Glomerular visceral epithelial cell (primary cell): ENCODE results near the gene CHCHD6.

ENCODE experiments used
- DNase-seq: peaks from one replicate; pipeline ENCODE4 v3.0.0-alpha.2; 2016; ENCODE audit errors: extremely low spot score

The CHCHD6 gene

GRCh38 chr3:126743350-126743749 is 39.3 kb downstream of the CHCHD6 start:
- DNase-seq = no peak

DNA sequence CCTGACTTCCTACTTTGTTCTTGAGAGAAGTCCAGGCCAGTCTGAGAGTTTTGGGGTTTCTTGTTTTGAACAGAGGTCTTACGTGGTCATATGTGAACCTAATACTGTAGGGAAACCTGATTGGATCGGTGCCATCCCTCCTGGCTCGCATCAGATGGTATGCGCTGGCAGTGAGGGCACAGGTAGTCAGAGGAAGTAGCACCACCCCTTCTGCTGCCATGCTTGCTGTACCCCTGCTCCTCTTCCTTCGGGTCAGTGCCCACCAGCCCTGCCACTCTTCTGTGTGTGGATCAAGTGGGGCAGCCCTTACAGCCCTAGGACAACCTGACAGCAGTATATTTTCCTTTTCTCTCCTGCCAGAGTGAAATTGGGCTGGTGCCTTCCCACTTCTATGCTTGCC is 39.7 kb downstream of the CHCHD6 start:
- DNase-seq = no peak

DNA sequence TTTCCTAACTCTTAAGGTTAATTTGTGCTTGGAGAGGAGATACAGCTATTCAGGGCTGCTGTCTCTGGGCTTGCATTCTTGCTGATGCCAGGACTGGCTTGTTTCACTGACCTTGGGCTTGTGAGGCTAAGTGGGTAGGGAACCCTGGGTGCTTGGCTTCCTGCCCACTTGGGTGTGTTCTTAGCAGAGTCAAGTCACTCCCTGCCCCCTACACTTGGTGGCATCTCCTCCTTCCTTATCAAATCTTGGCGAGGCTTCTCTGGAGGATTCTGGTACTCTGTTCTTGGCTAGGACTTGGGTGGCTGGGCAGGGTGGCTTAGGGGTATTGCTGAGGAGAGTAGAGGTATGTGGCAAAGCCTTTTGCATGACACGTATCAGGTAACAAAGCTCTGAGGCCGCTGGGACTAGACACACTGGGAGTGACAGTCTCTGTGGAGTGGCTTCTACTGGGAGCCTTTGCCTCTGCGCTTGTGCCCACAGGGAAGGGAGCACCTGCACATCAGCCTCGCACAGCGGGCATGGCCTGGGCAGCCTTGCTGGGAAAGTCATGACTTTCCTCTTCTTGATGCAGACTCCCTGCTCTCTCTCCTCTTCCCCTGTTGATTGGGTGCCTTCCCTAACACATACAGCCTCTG is 41.8 kb downstream of the CHCHD6 start:
- DNase-seq = peak; percentile 7

DNA sequence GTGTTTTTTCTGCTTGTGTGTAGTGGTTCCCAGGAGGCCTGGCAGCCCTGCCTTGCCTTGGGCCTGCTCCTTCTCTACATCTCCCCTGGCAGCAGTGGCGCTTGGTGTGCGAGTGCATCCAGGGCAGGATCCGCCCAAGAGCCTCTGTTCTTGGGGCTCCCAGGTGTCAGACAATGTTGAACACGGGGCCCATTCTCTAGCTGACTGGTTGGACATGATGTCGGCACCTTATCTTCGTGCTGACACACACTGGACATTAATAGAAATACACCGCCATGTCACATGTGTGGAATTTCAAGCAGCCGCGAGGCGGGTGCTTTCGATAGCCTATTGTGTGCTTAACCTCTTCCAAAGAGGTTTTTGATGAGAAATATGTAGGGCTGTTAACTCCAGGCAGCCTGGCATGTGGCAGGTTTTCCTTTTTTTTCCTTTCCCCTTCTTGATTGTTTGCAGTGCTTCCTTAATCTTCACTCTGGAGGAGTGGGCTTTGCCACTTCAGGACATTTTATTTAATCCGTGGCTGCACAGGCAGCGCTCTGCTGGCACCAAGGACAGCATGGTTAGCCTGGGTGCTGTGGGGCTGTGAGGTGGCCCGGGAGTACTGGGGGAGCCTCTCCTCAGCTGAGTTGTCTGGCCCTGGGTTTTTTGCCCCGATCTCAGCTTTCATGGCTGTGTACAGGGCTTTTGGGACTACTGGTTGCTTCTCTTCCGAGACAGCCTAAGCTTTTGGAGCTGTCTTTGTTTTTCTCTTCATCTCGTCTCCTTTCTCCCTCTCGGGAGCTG is 42.5 kb downstream of the CHCHD6 start:
- peak; percentile 12 for DNase-seq

GRCh38 chr3:126747768-126748167 is 43.7 kb downstream of the CHCHD6 start:
- DNase-seq = no peak

DNA sequence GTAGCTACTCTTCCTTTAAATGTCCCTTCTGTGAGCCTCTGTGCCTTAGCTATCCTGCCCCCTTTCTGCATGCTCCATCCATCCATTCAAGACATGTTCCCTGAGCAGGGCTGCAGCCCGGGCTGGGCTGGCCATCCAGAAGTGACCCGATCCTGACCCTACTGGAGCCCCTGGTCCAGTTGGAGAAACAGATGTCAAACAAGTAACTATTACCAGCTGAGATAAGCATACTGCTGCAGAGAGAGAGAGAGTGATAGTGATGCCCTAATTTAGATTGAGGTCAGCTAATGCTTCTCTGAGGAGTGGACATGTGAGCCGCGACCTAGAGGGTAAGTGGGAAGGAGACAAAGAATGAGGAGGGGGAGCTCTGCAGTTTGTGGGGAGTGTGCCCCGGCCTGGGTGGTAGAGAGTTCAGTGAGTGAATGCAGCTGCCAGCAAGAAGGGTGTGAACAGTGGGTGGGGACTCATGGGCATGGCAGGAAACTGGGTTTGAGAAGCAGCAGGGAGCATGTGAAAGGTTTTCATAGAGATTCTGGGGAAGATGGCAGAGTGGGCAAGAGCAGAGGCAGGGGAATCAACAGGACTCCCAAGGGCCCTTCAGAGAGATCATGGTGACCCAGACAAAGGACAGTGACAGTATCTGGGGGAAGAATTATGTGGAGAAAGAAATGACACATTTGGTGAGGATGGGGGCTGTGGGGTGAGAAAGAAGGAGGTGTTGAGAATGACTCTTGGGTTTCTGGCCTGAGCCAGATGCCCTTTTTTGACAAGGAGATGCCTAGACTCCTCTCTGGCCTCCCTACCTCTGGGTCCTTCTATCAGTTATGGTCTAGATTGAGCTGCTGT is 44.9 kb downstream of the CHCHD6 start:
- DNase-seq = no peak

GRCh38 chr3:126749547-126749875 is 45.5 kb downstream of the CHCHD6 start:
- DNase-seq = no peak

DNA sequence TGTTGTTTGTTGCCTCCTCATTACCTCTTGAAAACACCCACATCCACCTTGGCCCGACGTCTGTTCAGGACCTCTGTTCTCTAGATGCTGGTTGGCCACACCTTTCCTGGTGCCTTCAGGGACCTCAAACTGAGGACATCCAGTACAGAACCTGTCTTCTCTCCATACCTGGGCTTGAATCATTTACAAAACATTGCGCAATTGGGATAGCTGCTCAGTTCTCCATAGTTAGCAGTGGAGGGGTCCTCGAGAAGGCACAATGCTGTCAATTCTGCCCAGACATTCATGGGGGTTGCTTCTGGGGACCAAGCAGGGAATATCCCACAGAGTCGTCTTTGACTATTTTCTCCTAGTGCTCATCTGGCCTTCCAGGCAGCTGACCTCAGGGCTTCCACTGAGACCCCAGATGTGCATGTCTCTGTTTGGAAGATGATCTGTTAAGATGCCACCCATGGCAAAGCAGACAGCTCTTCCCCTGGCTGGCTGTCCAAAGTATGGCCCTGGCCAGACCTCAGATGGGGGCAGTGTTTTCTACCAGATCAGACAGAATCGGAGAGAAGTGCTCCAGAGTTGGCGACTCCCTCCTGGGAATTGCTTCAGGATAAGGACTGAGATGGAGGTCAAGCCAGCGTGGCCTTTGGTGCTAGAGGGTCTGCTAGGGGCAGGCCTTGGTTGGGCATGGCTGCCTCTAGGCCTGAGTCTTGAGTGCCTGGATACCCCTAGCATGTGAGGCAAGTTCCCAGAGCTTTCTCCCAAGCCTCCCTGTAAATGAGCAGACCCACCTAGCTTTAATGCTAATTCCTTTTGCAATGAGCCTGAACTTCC is 46.1 kb downstream of the CHCHD6 start:
- no peak for DNase-seq

DNA sequence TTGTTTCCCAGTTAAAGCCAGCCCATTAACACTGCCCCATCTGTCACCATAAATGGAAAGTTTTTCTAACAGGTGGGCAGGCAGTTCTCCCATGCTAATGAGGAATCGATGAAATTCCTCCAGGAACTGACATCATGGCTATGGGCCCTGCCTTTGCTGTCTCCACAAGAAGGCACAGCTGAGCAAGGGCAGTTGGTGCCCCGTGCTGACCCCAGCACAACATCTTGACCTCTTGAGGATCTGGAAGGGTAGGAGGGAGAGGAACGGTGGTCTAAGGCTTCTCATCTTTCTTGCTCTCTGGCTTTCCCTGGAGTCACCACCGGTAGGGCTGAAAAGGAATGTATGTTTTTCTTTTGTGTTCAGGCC is 46.7 kb downstream of the CHCHD6 start:
- DNase-seq = no peak

GRCh38 chr3:126751611-126752302 is 47.7 kb downstream of the CHCHD6 start:
- no peak for DNase-seq

DNA sequence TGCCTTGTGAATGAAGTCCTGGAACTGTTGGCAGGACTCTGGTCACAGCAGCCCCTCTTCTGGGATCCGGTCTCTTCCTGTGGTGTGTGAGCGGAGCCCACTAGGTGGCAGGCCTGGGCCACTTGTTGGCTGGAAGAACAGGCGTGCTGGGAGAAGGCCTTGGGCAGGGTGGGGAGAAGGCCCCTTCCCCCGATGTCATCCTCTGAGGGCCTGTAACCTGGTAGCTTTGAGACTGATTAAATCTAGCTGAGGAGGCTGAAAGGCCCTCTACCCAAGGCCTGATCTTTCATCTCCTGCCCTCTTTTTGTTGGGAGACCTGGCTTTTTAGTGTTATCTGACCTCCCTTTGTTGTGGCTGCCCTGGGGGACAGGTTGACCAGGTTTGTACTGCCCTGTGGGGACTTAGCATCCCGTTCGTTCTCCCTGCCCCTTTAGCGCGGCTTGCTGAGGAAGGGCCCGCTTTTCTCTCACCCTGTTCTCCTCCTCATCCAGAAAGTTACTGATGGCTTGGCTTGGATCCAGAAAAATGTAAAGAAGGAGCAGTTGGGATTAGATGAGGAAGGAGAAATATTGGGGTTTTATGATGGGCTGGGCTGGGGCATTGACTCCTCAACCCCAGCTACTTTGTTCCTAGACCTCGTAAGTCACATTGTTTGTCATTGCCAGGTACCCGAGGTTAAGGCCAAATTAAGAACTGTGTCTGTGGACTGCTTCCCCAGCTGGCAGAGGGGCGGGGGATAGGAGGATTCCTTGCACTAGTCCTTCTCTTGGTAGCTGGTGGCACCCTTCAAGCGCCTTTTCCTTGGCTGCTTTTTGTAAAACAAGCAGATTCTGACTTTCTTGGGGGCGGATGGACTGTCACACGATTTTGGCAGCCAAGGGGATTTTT is 48.5 kb downstream of the CHCHD6 start:
- DNase-seq = peak; percentile 65

DNA sequence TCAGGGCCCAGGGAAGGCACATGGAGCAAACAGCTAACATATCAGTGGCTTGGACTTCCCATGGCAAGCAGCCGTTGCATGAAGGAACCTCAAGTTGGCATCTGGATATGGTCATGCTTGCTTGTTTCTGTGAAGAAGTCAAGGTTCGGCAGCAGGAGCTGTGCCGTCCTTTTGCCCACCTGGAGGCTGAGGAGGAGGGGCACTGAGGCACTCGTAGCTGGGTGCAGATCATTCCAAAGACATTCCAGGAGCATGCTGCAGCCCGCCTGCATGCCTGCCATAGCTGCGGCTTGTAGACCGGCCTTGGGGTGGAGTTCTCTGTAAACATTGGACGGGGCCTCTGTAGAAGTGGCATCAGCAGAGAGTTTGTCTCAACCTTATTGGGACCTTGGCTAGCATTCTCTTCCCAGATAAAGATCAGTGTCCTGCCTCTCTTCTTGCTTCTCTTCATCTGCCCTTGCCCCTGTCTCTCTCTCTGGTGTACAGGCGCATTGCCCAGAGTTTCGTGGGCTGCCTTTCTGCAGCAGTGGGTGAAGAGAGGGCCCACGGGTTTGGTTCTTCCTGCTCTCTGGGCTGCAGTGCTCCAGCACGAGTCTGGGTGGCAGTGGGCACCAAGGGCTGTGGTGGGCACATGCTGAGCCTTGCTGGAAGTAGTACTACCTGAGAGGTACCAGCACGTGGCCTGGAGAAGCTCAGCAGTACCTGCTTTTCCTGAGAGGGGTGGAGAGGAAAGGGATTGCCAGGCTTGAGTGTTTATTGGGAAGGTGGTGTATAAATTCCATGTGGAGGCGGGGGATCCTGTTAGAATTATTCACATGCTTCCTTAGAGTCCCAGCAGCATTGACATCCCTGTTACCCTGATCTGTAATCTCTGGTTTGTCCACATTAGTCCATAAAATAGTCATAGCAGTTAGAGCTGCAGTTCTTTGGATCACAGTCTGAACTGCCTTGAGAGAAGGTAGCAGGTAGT is 49.4 kb downstream of the CHCHD6 start:
- DNase-seq = no peak

DNA sequence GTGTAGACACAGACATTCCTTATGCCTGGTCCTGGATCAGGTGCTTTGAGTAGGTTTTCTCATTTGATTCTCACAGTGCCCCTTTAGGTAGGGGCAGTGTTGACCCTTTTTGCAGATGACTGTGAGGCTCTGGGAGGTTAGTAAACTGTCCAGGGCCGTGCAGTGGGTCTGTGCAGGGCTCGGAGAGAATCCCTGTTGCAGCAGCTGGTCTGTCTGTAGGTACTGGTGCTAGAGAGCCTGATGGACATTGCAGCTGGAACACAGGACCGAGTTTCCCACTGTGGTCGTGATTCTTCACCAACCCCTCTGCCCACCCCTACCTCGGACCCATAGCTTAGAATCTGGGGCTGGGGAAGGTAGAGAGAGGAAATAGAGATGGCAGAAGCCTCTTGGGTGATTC is 51.8 kb downstream of the CHCHD6 start:
- no peak for DNase-seq

GRCh38 chr3:126758026-126758425 is 54.0 kb downstream of the CHCHD6 start:
- DNase-seq = no peak

DNA sequence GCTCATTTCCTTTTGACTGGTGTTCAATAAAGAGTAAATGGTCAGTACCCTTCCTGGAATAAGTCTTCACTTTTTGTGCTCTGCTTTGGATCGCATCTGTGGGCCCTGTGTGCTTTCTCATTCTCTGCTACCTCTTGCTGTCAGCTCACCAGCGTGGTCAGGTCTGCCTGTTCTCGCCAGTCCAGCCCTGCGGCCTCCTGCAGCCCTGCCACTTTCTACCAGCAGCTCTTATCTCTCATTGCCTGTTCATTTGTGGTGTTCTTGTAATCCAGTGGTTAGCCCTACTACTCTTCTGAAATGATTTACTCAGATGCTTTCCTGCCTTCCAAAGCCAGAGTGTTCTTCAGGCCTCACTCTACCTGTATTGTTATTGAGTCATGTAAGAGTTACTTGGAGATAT is 54.8 kb downstream of the CHCHD6 start:
- DNase-seq = no peak

GRCh38 chr3:126760541-126760940 is 56.5 kb downstream of the CHCHD6 start:
- DNase-seq = no peak

GRCh38 chr3:126763035-126763434 is 59.0 kb downstream of the CHCHD6 start:
- no peak for DNase-seq

DNA sequence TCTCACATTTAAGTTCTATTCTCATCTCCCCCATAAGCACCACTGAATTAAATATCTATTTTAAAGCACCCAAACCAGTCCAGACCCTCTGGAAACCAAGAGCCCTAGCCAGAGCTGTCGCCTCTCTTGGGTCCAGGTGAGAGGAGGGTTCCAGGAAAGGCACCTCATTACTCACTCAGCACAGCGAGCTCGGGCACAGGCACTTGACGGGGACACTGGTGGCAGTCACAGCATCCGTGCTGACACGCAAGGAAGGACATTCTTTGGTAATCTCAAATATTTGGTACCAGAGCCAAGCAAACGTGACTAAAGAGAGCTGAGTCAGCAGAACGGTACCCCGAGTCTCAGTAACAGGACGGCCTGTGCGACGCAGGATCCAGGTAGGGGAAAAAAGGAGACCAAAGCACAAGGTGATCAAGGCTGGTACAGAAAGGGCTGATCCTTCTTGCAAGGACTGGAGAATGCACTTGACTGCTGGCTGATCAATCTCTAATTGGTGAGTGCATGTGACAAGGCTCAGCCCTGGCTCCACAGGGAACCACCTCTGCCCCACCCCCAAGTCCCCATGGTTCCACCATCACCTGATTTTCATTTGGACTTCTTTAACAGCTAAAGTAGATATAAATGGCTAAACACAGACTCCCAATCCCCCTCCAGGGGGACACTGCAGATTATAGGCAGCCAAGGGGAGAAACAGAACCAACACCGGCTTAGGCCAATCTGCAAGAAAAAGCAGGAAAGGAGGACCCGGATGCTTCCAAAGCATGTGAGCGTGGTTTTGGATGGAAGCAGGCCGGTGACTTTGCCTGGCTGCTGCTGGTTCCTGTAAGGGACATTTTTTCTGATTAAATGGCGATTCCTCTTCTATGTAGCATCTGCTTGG is 61.4 kb downstream of the CHCHD6 start:
- no peak for DNase-seq
